Upper lobe of left lung (tissue), 6 donors: Measurements from ENCODE around the gene OGDH. TPM values are rescaled to one million over a fixed set of nuclear protein-coding genes. Genes with fewer than 3 reads are reported as not detected.
A peak's percentile ranks its signal among the peaks of the same experiment; 100 is the strongest.

Experiments used
- ATAC-seq, 2 donors: fragments of 200-7000 bp; cut with Tn5 transposase; one replicate each; pipeline ENCODE4 v1.9.1; 2022; ENCODE audit warnings: mild to moderate bottlenecking in 2 of 2, moderate library complexity in 2 of 2; ENCODE audit not compliant: low FRiP score in 2 of 2
- DNase-seq, 2 donors: peaks; one replicate each; pipeline ENCODE4 v3.0.0-alpha.2; 2019 to 2020
- H3K27ac ChIP-seq, 4 donors: fragments of 200-600 bp; sonication (generic); one replicate each; pipeline ENCODE4 v1.5.1; 2016 to 2019
- H3K27me3 ChIP-seq, 4 donors: fragments of 200-600 bp; sonication (generic); one replicate each; pipeline ENCODE4 v1.5.1; 2017 to 2019
- H3K36me3 ChIP-seq, 4 donors: fragments of 200-600 bp; sonication (generic); one replicate each; pipeline ENCODE4 v1.5.1; 2016 to 2019
- H3K4me1 ChIP-seq, 4 donors: fragments of 200-600 bp; sonication (generic); one replicate each; pipeline ENCODE4 v1.5.1; 2018 to 2019
- H3K4me3 ChIP-seq, 4 donors: fragments of 200-600 bp; sonication (generic); one replicate each; pipeline ENCODE4 v1.5.1; 2017 to 2019; ENCODE audit warnings: mild to moderate bottlenecking in 2 of 4, moderate library complexity in 1 of 4
- H3K9me3 ChIP-seq, 4 donors: fragments of 200-600 bp; sonication (generic); one replicate each; pipeline ENCODE4 v1.5.1; 2018 to 2019
- CTCF ChIP-seq, 6 experiments: fragments of 450-650 bp in 4 of 6; fragments of 200-600 bp in 2 of 6; sonication (generic) in 2 of 6; IDR thresholded peaks; one replicate each; pipeline ENCODE4 v1.5.1; 2016 to 2019; ENCODE audit warnings: antibody characterized with exemption in 6 of 6
- EP300 ChIP-seq, 4 donors: sonication (generic); formaldehyde crosslinking; IDR thresholded peaks; one replicate each; pipeline ENCODE4 v1.5.1; 2017; ENCODE audit warnings: antibody characterized with exemption in 4 of 4, control low read depth in 2 of 4
- POLR2A ChIP-seq, 4 donors: fragments of 450-650 bp; IDR thresholded peaks; one replicate each; pipeline ENCODE4 v1.5.1; 2016 to 2017; ENCODE audit warnings: antibody characterized with exemption in 4 of 4, mild to moderate bottlenecking in 2 of 4
- POLR2AphosphoS5 ChIP-seq, 2 donors: sonication (generic); formaldehyde crosslinking; IDR thresholded peaks; one replicate each; pipeline ENCODE4 v1.5.1; 2017; ENCODE audit warnings: antibody characterized with exemption in 2 of 2
- WGBS, 2 donors: methylation state at CpG; one replicate each; pipeline ENCODE4 v1.1.5; 2017 to 2018; 5-methylcytosine and 5-hydroxymethylcytosine counted together
- total RNA-seq, 6 donors: library from RNA; depleted of rRNA in 4 of 6; stranded (reverse); fragments of >200 nt in 4 of 6; gene quantifications; one replicate each; pipeline versions ENCODE4 v1.1.0 to v1.2.1, GENCODE V29; 2016 to 2021
- donor health status: DM: no; HTN: no; CAD: no; lungs with moderate emphysema.
- donor health status: DM: no; HTN: yes; CAD: no; lungs with severe emphysema.

The OGDH gene
- total RNA-seq, 6 donors from 2014 or later: 76.1 to 160 (median 134) TPM

DNA sequence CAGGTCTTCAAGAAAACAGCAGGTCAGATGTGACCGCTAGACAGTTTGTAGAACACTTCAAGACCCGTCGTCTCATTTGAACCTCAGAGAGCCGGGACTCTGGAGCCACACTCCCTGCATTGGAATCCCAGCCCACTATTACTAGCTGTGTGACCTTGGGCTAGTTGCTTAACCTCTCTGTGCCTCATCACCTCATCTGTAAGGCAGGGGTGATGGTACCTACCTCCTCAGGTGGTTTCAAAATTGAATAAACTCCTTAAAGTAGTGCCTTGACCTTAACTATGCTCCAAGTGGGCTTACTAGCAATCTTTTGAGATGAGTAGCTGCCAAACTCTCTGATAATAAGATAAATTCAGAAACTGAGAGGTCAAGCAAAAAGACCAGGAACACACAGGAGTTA lies 43.8 kb downstream of the OGDH start:
- H3K27ac ChIP-seq: no peak overlapping the region
- no peak for TF ChIP-seq POLR2A (IDR thresholded peaks at IDR 0.05)
- no peak for TF ChIP-seq EP300 (IDR thresholded peaks at IDR 0.05)
- TF ChIP-seq CTCF (IDR thresholded peaks at IDR 0.05): no peak
- no peak for TF ChIP-seq POLR2AphosphoS5 (IDR thresholded peaks at IDR 0.05)
- H3K9me3 ChIP-seq: no peaks in the 10 kb centered on the region
- WGBS, 2 donors: 83 to 93% methylated on average over 4 of the region's 4 CpGs
- H3K4me3 ChIP-seq: no peak overlapping the region
- ATAC-seq: no peak
- no peak for DNase-seq
- no peaks in the 10 kb centered on the region for H3K4me1 ChIP-seq
- H3K27me3 ChIP-seq: no peaks in the 10 kb centered on the region
- H3K36me3 ChIP-seq: peaks cover 14 to 87% (median 44%) of the 10 kb centered on the region in 4 donors

GRCh38 chr7:44650772-44651171 lies 44.3 kb downstream of the OGDH start:
- TF ChIP-seq EP300 (IDR thresholded peaks at IDR 0.05) (no peak), POLR2AphosphoS5 (IDR thresholded peaks at IDR 0.05) (no peak), CTCF (IDR thresholded peaks at IDR 0.05) (no peak), POLR2A (IDR thresholded peaks at IDR 0.05) (no peak)
- no peaks in the 10 kb centered on the region for H3K4me1 ChIP-seq
- no peak for ATAC-seq
- no peaks in the 10 kb centered on the region for H3K27me3 ChIP-seq
- H3K27ac ChIP-seq: no peak overlapping the region
- 81 to 85% methylated on average over 2 to 4 of the region's 5 CpGs for WGBS, 2 donors
- peaks cover 14 to 84% (median 38%) of the 10 kb centered on the region in 4 donors for H3K36me3 ChIP-seq
- no peak overlapping the region for H3K4me3 ChIP-seq
- H3K9me3 ChIP-seq: no peaks in the 10 kb centered on the region
- no peak for DNase-seq

DNA sequence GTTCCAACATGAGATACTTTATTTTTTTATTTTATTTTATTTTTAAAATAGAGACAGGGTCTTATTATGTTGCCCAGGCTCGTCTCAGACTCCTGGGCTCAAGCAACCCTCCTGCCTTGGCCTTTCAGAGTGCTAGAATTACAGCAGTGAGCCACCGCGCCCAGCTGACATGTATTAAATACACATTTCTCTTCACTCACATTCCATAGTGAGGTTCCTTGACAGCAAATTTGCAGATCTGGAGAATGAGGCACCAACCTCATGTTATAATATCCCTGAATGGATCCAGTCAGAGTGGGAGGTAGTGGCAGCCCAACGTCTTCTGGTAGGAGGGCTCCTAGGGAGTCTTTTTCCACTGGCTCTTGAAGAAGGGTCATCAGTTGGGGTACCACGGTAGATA lies 46.1 kb downstream of the OGDH start:
- Histone ChIP-seq H3K9me3 (no peaks in the 10 kb centered on the region), H3K27me3 (no peaks in the 10 kb centered on the region), H3K4me3 (no peak overlapping the region), H3K27ac (no peak overlapping the region), H3K36me3 (peaks cover 14 to 75% (median 39%) of the 10 kb centered on the region in 4 donors), H3K4me1 (peaks cover 0 to 9% (median 0%) of the 10 kb centered on the region in 4 donors)
- 93 to 95% methylated on average over 5 of the region's 5 CpGs for WGBS, 2 donors
- no peak for DNase-seq
- TF ChIP-seq POLR2AphosphoS5 (IDR thresholded peaks at IDR 0.05) (no peak), POLR2A (IDR thresholded peaks at IDR 0.05) (no peak), CTCF (IDR thresholded peaks at IDR 0.05) (no peak), EP300 (IDR thresholded peaks at IDR 0.05) (no peak)
- ATAC-seq: no peak

GRCh38 chr7:44654255-44654796 lies 47.9 kb downstream of the OGDH start:
- Histone ChIP-seq H3K9me3 (no peaks in the 10 kb centered on the region), H3K4me1 (peaks cover 0 to 9% (median 0%) of the 10 kb centered on the region in 4 donors), H3K4me3 (no peak overlapping the region), H3K27ac (no peak overlapping the region), H3K27me3 (no peaks in the 10 kb centered on the region), H3K36me3 (peaks cover 11 to 58% (median 27%) of the 10 kb centered on the region in 4 donors)
- TF ChIP-seq EP300 (IDR thresholded peaks at IDR 0.05) (no peak), POLR2AphosphoS5 (IDR thresholded peaks at IDR 0.05) (no peak), CTCF (IDR thresholded peaks at IDR 0.05) (no peak), POLR2A (IDR thresholded peaks at IDR 0.05) (no peak)
- 82 to 94% methylated on average over 11 of the region's 11 CpGs for WGBS, 2 donors
- DNase-seq (no peak), ATAC-seq (no peak)

- DNase-seq (no peak), ATAC-seq (no peak)
- peaks cover 0 to 9% (median 0%) of the 10 kb centered on the region in 4 donors for H3K4me1 ChIP-seq
- WGBS, 2 donors: 79 to 86% methylated on average over 1 of the region's 1 CpG
- peaks cover 1 to 49% (median 20%) of the 10 kb centered on the region in 4 donors for H3K36me3 ChIP-seq
- H3K27ac ChIP-seq: peak overlapping the region in 2 of 4 donors; percentile 23
- H3K27me3 ChIP-seq: no peaks in the 10 kb centered on the region
- TF ChIP-seq CTCF (IDR thresholded peaks at IDR 0.05) (no peak), EP300 (IDR thresholded peaks at IDR 0.05) (no peak), POLR2A (IDR thresholded peaks at IDR 0.05) (no peak), POLR2AphosphoS5 (IDR thresholded peaks at IDR 0.05) (no peak)
- peaks cover 0 to under 1% (median 0%) of the 10 kb centered on the region in 4 donors for H3K9me3 ChIP-seq
- H3K4me3 ChIP-seq: no peak overlapping the region
These were observed 48.9 kb downstream of the OGDH start for GRCh38 chr7:44655341-44655740.
